HepG2 (cell line): ENCODE results near the gene TTC21B. TPM values are rescaled to one million over a fixed set of nuclear protein-coding genes. Genes with fewer than 3 reads are reported as not detected.

Experiments used
- ATAC-seq: fragments of 200-7000 bp; cut with Tn5 transposase; 3 replicates; pipeline ENCODE4 v1.9.1; 2020; ENCODE audit warnings: mild to moderate bottlenecking, moderate library complexity
- BruUV-seq: library from RNA; stranded (reverse); fragments of 400-500 nt; replicated peaks from 2 replicates; lab custom pipeline; 2021; lab: Mats Ljungman, UMichigan
- CTCF ChIA-PET: fragments of 300-600 bp; formaldehyde crosslinking; extraction: SDS; loops from one replicate; lab custom pipeline; 2021; ENCODE audit warnings: low total read pairs, inconsistent platforms, low intra/inter-chr PET ratio; lab: Yijun Ruan, JAX
- POLR2A ChIA-PET: fragments of 350-600 bp; sonication (Branson Sonifier 250); formaldehyde crosslinking; loops from one replicate; lab custom pipeline; 2020; ENCODE audit warnings: antibody characterized with exemption, inconsistent platforms; lab: Yijun Ruan, JAX
- DNase-seq: peaks from one replicate; pipeline ENCODE4 v3.0.0-alpha.2; 2015; ENCODE audit warnings: low spot score
- FAIRE-seq: peaks from 3 replicates; lab custom pipeline; 2011; peaks lifted over from hg19 to GRCh38; lab: Jason Lieb, UNC
- H2AFZ ChIP-seq: one replicate; pipeline ENCODE4 v1.6.1; 2011; ENCODE audit warnings: low read length, inconsistent platforms
- H3K27ac ChIP-seq: fragments of 300-600 bp; 3 replicates; pipeline ENCODE4 v1.8.0; 2011; ENCODE audit warnings: mixed run types, mild to moderate bottlenecking, mixed read lengths, low read length, inconsistent platforms; ENCODE audit not compliant: insufficient read depth; ENCODE audit errors: extremely low read length
- H3K27me3 ChIP-seq, 2 experiments: fragments of 200-600 bp in 1 of 2; 2 replicates in 1 of 2; 3 replicates in 1 of 2; pipeline versions ENCODE4 v1.6.0 to v1.8.0; 2011; ENCODE audit warnings: low read length in 2 of 2, mild to moderate bottlenecking in 2 of 2, moderate library complexity in 2 of 2, inconsistent platforms in 1 of 2; ENCODE audit not compliant: insufficient read depth in 2 of 2, control insufficient read depth in 1 of 2
- H3K36me3 ChIP-seq, 2 experiments: fragments of 200-600 bp in 1 of 2; replicated peaks in 1 of 2; 2 replicates in 1 of 2; 3 replicates in 1 of 2; pipeline versions ENCODE4 v1.5.1 to v1.8.0; 2011; ENCODE audit warnings: low read length in 2 of 2, inconsistent platforms in 1 of 2; ENCODE audit not compliant: insufficient read depth in 2 of 2, control insufficient read depth in 1 of 2
- H3K4me1 ChIP-seq: 2 replicates; pipeline ENCODE4 v1.5.1; 2012; ENCODE audit warnings: low read length, inconsistent platforms; ENCODE audit not compliant: insufficient read depth
- H3K4me2 ChIP-seq: 2 replicates; pipeline ENCODE4 v1.6.0; 2011; ENCODE audit warnings: low read depth, low read length, inconsistent platforms
- H3K4me3 ChIP-seq, 3 experiments: fragments of 200-600 bp in 1 of 3; sonication (generic), shearing (Covaris generic) in 1 of 3; replicated peaks in 1 of 3; 2 replicates each; pipeline ENCODE4 v1.5.1; 2011 to 2016; ENCODE audit warnings: low read length in 3 of 3, inconsistent platforms in 2 of 3, low read depth in 2 of 3, mild to moderate bottlenecking in 2 of 3, control low read depth in 1 of 3, mixed read lengths in 1 of 3; ENCODE audit not compliant: insufficient read depth in 1 of 3
- H3K79me2 ChIP-seq: one replicate; pipeline ENCODE4 v1.6.1; 2011; ENCODE audit warnings: low read length, inconsistent platforms; ENCODE audit not compliant: insufficient read depth
- H3K9ac ChIP-seq: 2 replicates; pipeline ENCODE4 v1.6.0; 2011; ENCODE audit warnings: mild to moderate bottlenecking, low read depth, low read length, inconsistent platforms; ENCODE audit not compliant: insufficient read depth
- H3K9me3 ChIP-seq: 2 replicates; pipeline ENCODE4 v1.5.1; 2012; ENCODE audit warnings: mild to moderate bottlenecking, low read length
- H4K20me1 ChIP-seq: 2 replicates; pipeline ENCODE4 v1.6.0; 2011; ENCODE audit warnings: inconsistent platforms, mild to moderate bottlenecking, low read length, moderate library complexity; ENCODE audit not compliant: insufficient read depth
- CHD4 ChIP-seq: fragments of 200-600 bp; sonication (generic); IDR thresholded peaks from 2 replicates; pipeline ENCODE4 v1.7.0; 2017; ENCODE audit warnings: mild to moderate bottlenecking, low read length, borderline replicate concordance
- DMAP1 ChIP-seq: IDR thresholded peaks from 2 replicates; pipeline ENCODE4 v1.6.1; 2016
- DZIP1 ChIP-seq: sonication (generic); formaldehyde crosslinking; IDR thresholded peaks from 2 replicates; pipeline ENCODE4 v1.5.0; 2020; ENCODE audit warnings: mild to moderate bottlenecking, missing genetic modification reagents
- EEA1 ChIP-seq: sonication (generic); formaldehyde crosslinking; IDR thresholded peaks from 2 replicates; pipeline ENCODE4 v1.5.1; 2020; ENCODE audit warnings: mild to moderate bottlenecking, missing genetic modification reagents, borderline replicate concordance
- ISX ChIP-seq: sonication (generic); formaldehyde crosslinking; conservative IDR thresholded peaks from 2 replicates; pipeline ENCODE4 v1.5.0; 2020; ENCODE audit warnings: missing genetic modification reagents
- MEF2D ChIP-seq: sonication (generic); formaldehyde crosslinking; IDR thresholded peaks from 2 replicates; pipeline ENCODE4 v1.5.1; 2020; ENCODE audit warnings: mild to moderate bottlenecking, missing genetic modification reagents
- MLLT10 ChIP-seq: sonication (generic); formaldehyde crosslinking; IDR thresholded peaks from 2 replicates; pipeline ENCODE4 v1.4.0; 2020; ENCODE audit warnings: missing genetic modification reagents
- NFIC ChIP-seq: IDR thresholded peaks from 2 replicates; pipeline ENCODE4 v1.6.1; 2012; ENCODE audit warnings: mild to moderate bottlenecking, low read length, inconsistent platforms
- PAF1 ChIP-seq: IDR thresholded peaks from 2 replicates; pipeline ENCODE4 v1.6.1; 2016; ENCODE audit warnings: missing genetic modification reagents, missing compliant biosample characterization
- RFX1 ChIP-seq: fragments of 450-650 bp; IDR thresholded peaks from 2 replicates; pipeline ENCODE4 v1.6.1; 2017
- ZHX2 ChIP-seq, 2 experiments: sonication (generic) in 1 of 2; formaldehyde crosslinking in 1 of 2; IDR thresholded peaks; 2 replicates each; pipeline versions ENCODE4 v1.6.1 to v1.9.0; 2014 to 2022; ENCODE audit warnings: antibody characterized with exemption in 1 of 2, borderline replicate concordance in 1 of 2, inconsistent platforms in 1 of 2, low read depth in 1 of 2, missing genetic modification reagents in 1 of 2
- ZNF468 ChIP-seq: sonication (generic); formaldehyde crosslinking; IDR thresholded peaks from 2 replicates; pipeline ENCODE4 v1.8.0; 2022; ENCODE audit warnings: mild to moderate bottlenecking, moderate library complexity, missing genetic modification reagents
- ZNF543 ChIP-seq: sonication (generic); formaldehyde crosslinking; IDR thresholded peaks from 2 replicates; pipeline ENCODE4 v1.4.0; 2020; ENCODE audit warnings: mild to moderate bottlenecking, missing genetic modification reagents
- ZNF639 ChIP-seq: conservative IDR thresholded peaks from 2 replicates; pipeline ENCODE4 v1.6.1; 2018; ENCODE audit warnings: missing genetic modification reagents
- ZNF781 ChIP-seq: sonication (generic); formaldehyde crosslinking; IDR thresholded peaks from 2 replicates; pipeline ENCODE4 v1.5.1; 2020; ENCODE audit warnings: borderline replicate concordance, mild to moderate bottlenecking, missing genetic modification reagents; ENCODE audit errors: not compliant biosample characterization
- WGBS: methylation state at CpG from one replicate; pipeline ENCODE4 v1.1.6; 2017; ENCODE audit warnings: low lambda C conversion rate; 5-methylcytosine and 5-hydroxymethylcytosine counted together
- in situ Hi-C: cut with HindIII; loops from 2 replicates; pipeline ENCODE4 v1.10.0; 2017; ENCODE audit warnings: low pct_unique_long_range_greater_than_20kb; ENCODE audit not compliant: extremely low pct_ligation_motif_present
- intact Hi-C: fragments of 100-400 bp; cut with micrococcal nuclease; formaldehyde crosslinking; loops from one replicate; pipeline ENCODE4 v1.10.0; 2022; ENCODE audit not compliant: unreplicated experiment
- polyA plus RNA-seq, 8 experiments: library from polyadenylated mRNA; depleted of rRNA in 3 of 8; stranded (reverse) in 7 of 8; unstranded in 1 of 8; fragments of >200 nt; fragmentation: Illumina TruSeq in 4 of 8; extraction: Trizol in 4 of 8; gene quantifications; 2 replicates each; pipeline versions ENCODE4 v1.2.1 to v1.2.3, GENCODE V29; 2011 to 2016; ENCODE audit warnings: low read depth in 4 of 8, missing spikeins in 1 of 8, mixed read lengths in 1 of 8; ENCODE audit not compliant: insufficient read depth in 1 of 8
- total RNA-seq, 5 experiments: library from RNA; depleted of rRNA; stranded (reverse); fragments of >200 nt; fragmentation: Illumina TruSeq; extraction: Trizol; gene quantifications; 2 replicates each; pipeline ENCODE4 v1.2.3, GENCODE V29; 2016; ENCODE audit warnings: low read depth in 1 of 5

The TTC21B gene
- total and polyA plus RNA-seq, 2 of the 13 experiments (the other 11 are each of a cell fraction or from before 2014, with no cell fraction given), result 39.1 to 67.1 TPM

- in situ Hi-C loops, result no loop called here
- H3K9ac ChIP-seq, result no peak overlapping the region
- no peaks in the 10 kb centered on the region for H3K79me2 ChIP-seq
- H3K9me3 ChIP-seq, result no peaks in the 10 kb centered on the region
- BruUV-seq, result no TSS peak
- H3K27me3 ChIP-seq, result no peaks in the 10 kb centered on the region
- no peaks in the 10 kb centered on the region for H3K36me3 ChIP-seq
- H4K20me1 ChIP-seq, result no peaks in the 10 kb centered on the region
- H3K4me3 ChIP-seq, result no peak overlapping the region
- H2AFZ ChIP-seq, result no peak overlapping the region
- ChIA-PET CTCF (no interaction called here), POLR2A (no interaction called here)
- H3K27ac ChIP-seq, result no peak overlapping the region
- FAIRE-seq (no peak), DNase-seq (no peak), ATAC-seq (no peak)
- H3K4me2 ChIP-seq, result no peak overlapping the region
- no peaks in the 10 kb centered on the region for H3K4me1 ChIP-seq
- WGBS, result 23% methylated on average over 3 of the region's 3 CpGs
- intact Hi-C loops, result no loop called here
- TF ChIP-seq NFIC, result no peak
- no peak for TF ChIP-seq ISX (CRISPR knock-in tag)
- no peak for TF ChIP-seq DMAP1
- TF ChIP-seq CHD4, result no peak
- no peak for TF ChIP-seq RFX1
- no peak for TF ChIP-seq ZNF639 (CRISPR knock-in tag)
- TF ChIP-seq ZNF781 (CRISPR knock-in tag), result no peak
- no peak for TF ChIP-seq MLLT10 (CRISPR knock-in tag)
- TF ChIP-seq DZIP1 (CRISPR knock-in tag), result no peak
- TF ChIP-seq ZNF468 (CRISPR knock-in tag), result no peak
- TF ChIP-seq PAF1 (CRISPR knock-in tag), result no peak
- TF ChIP-seq ZHX2 (IDR thresholded peaks at IDR 0.05; ENCODE audit: low read depth), result no peak
- no peak for TF ChIP-seq ZHX2 (CRISPR knock-in tag; IDR thresholded peaks at IDR 0.05; ENCODE audit: borderline replicate concordance)
- TF ChIP-seq MEF2D (CRISPR knock-in tag), result no peak
- TF ChIP-seq ZNF543 (CRISPR knock-in tag), result no peak
- TF ChIP-seq EEA1 (CRISPR knock-in tag), result no peak
These were observed 116.5 kb downstream of the TTC21B start for GRCh38 chr2:165837122-165837521.
